HL-60 (cell line): ENCODE measurements around the gene PCP4.

ENCODE experiments used
- DNase-seq, 2 experiments: peaks; one replicate each; pipeline ENCODE4 v3.0.0-alpha.2; 2010 to 2020; ENCODE audit warnings: low read depth in 1 of 2, low spot score in 1 of 2
- H3K27ac ChIP-seq: fragments of 250-450 bp; sonication (Bioruptor Pico); replicated peaks from 2 replicates; pipeline ENCODE4 v1.5.1; 2020; ENCODE audit warnings: mild to moderate bottlenecking, moderate library complexity
- H3K27me3 ChIP-seq: fragments of 250-450 bp; sonication (Bioruptor Pico); 2 replicates; pipeline ENCODE4 v1.5.1; 2021; ENCODE audit warnings: mild to moderate bottlenecking, moderate library complexity; ENCODE audit not compliant: insufficient read depth, poor library complexity, severe bottlenecking
- H3K4me3 ChIP-seq: replicated peaks from 2 replicates; pipeline ENCODE4 v1.5.1; 2011; ENCODE audit warnings: mild to moderate bottlenecking, control low read depth, low read length; ENCODE audit not compliant: insufficient read depth
- CTCF ChIP-seq: IDR thresholded peaks from one replicate; pipeline ENCODE4 v1.5.1; 2011; ENCODE audit warnings: low read length, control low read depth, inconsistent platforms; ENCODE audit not compliant: insufficient read depth
- GABPA ChIP-seq: IDR thresholded peaks from 2 replicates; pipeline ENCODE4 v1.6.1; 2012; ENCODE audit warnings: low read depth
- POLR2AphosphoS5 ChIP-seq: IDR thresholded peaks from 2 replicates; pipeline ENCODE4 v1.6.1; 2012; ENCODE audit warnings: low read depth
- REST ChIP-seq: IDR thresholded peaks from 2 replicates; pipeline ENCODE4 v1.6.1; 2012; ENCODE audit warnings: low read depth; ENCODE audit not compliant: insufficient replicate concordance
- SPI1 ChIP-seq: IDR thresholded peaks from 2 replicates; pipeline ENCODE4 v1.6.1; 2012; ENCODE audit warnings: low read depth, mild to moderate bottlenecking, borderline replicate concordance

Gene PCP4

GRCh38 chr21:39874206-39874605 lies 7.0 kb downstream of the PCP4 start:
- TF ChIP-seq POLR2AphosphoS5 (no peak), CTCF (no peak), SPI1 (no peak), GABPA (no peak), REST (no peak)
- Histone ChIP-seq H3K4me3 (no peak overlapping the region), H3K27me3 (no peaks in the 10 kb centered on the region), H3K27ac (no peak overlapping the region)
- DNase-seq, result no peak

- DNase-seq, result no peak
- Histone ChIP-seq H3K27ac (no peak overlapping the region), H3K4me3 (no peak overlapping the region), H3K27me3 (no peaks in the 10 kb centered on the region)
- no peak for TF ChIP-seq GABPA
- no peak for TF ChIP-seq POLR2AphosphoS5
- no peak for TF ChIP-seq CTCF
- no peak for TF ChIP-seq SPI1
- TF ChIP-seq REST, result no peak
Measured at GRCh38 chr21:39874759-39875158, 7.5 kb downstream of the PCP4 start.

GRCh38 chr21:39881661-39882060 lies 14.4 kb downstream of the PCP4 start:
- H3K27me3 ChIP-seq, result no peaks in the 10 kb centered on the region
- no peak overlapping the region for H3K27ac ChIP-seq
- H3K4me3 ChIP-seq, result no peak overlapping the region
- no peak for TF ChIP-seq GABPA
- no peak for TF ChIP-seq REST
- no peak for TF ChIP-seq POLR2AphosphoS5
- TF ChIP-seq SPI1, result no peak
- no peak for TF ChIP-seq CTCF
- no peak for DNase-seq
